ENCODE results near the gene ANKRD44. TPM values are rescaled to one million over a fixed set of nuclear protein-coding genes. Genes with fewer than 3 reads are reported as not detected.

The ANKRD44 gene
- total RNA-seq, 4 donors from 2014 or later, result 22.8 to 69.1 (median 37.5) TPM

- TF ChIP-seq CTCF (IDR thresholded peaks at IDR 0.05; ENCODE audit: low read depth), result no peak
These were observed 172.1 kb downstream of the ANKRD44 start for GRCh38 chr2:197138506-197138905.

- TF ChIP-seq CTCF (IDR thresholded peaks at IDR 0.05; ENCODE audit: low read depth), result no peak
These were observed 172.6 kb downstream of the ANKRD44 start for GRCh38 chr2:197137826-197138477.

GRCh38 chr2:197137231-197137630, 173.3 kb downstream of the ANKRD44 start:
- TF ChIP-seq CTCF (IDR thresholded peaks at IDR 0.05; ENCODE audit: low read depth), result no peak

- TF ChIP-seq CTCF (IDR thresholded peaks at IDR 0.05; ENCODE audit: low read depth), result no peak
These were observed 174.1 kb downstream of the ANKRD44 start for GRCh38 chr2:197136452-197136851.

- TF ChIP-seq CTCF (IDR thresholded peaks at IDR 0.05; ENCODE audit: low read depth), result no peak
These were observed 174.8 kb downstream of the ANKRD44 start for GRCh38 chr2:197135806-197136205.

GRCh38 chr2:197134206-197134605, 176.4 kb downstream of the ANKRD44 start:
- TF ChIP-seq CTCF (IDR thresholded peaks at IDR 0.05; ENCODE audit: low read depth), result no peak

GRCh38 chr2:197131558-197131855, 179.1 kb downstream of the ANKRD44 start:
- no peak for TF ChIP-seq CTCF (IDR thresholded peaks at IDR 0.05; ENCODE audit: low read depth)
